Activated naive CD8-positive, alpha-beta T cell treated with anti-CD3 and anti-CD28 coated beads, Interleukin-2, amount 50 U/mL, for 16 hours (primary cell): Measurements from ENCODE around the gene SKIC2.
"Not testable (repeated sequence)": the region's sequence is repeated elsewhere in the genome, so short reads cannot be mapped to it uniquely, and the experiment has no call there.

ENCODE experiments used
- DNase-seq: peaks from one replicate; pipeline ENCODE4 v3.0.0-alpha.2; 2020; ENCODE audit warnings: low read depth, low spot score

Gene SKIC2

GRCh38 chr6:31958741-31959739, at the start of gene SKIC2, which contains the start of gene NELFE:
SKIC2 (plus strand) TSS chr6:31959175; CDS start chr6:31959193, 18 bp downstream.
NELFE (minus strand) TSS chr6:31958971; CDS start chr6:31958446, 525 bp downstream.
- DNase-seq: peak; percentile 97

GRCh38 chr6:31909298-31909697, 49.7 kb upstream of the SKIC2 start:
- not testable (repeated sequence) for DNase-seq

- no peak for DNase-seq
Observed at GRCh38 chr6:31911826-31912585, 47.0 kb upstream of the SKIC2 start.

- no peak for DNase-seq
Observed at GRCh38 chr6:31915351-31915750, 43.6 kb upstream of the SKIC2 start.

GRCh38 chr6:31915756-31916155, 43.2 kb upstream of the SKIC2 start:
- no peak for DNase-seq

GRCh38 chr6:31918069-31918720, 40.8 kb upstream of the SKIC2 start:
- DNase-seq: no peak

- DNase-seq: no peak
Observed at GRCh38 chr6:31919624-31920303, 39.2 kb upstream of the SKIC2 start.

- DNase-seq: no peak
Observed at GRCh38 chr6:31920811-31921210, 38.2 kb upstream of the SKIC2 start.

GRCh38 chr6:31922942-31923341, 36.0 kb upstream of the SKIC2 start:
- DNase-seq: no peak

- no peak for DNase-seq
Observed at GRCh38 chr6:31927242-31927862, 31.6 kb upstream of the SKIC2 start, which contains the start of gene C2. C2 (plus strand) TSS chr6:31927717; CDS start chr6:31927753, 36 bp downstream.

- DNase-seq: no peak
Observed at GRCh38 chr6:31927863-31928671, 30.9 kb upstream of the SKIC2 start.

GRCh38 chr6:31928672-31928939, 30.4 kb upstream of the SKIC2 start:
- no peak for DNase-seq

- DNase-seq: no peak
Observed at GRCh38 chr6:31930962-31931361, 28.0 kb upstream of the SKIC2 start.

- not testable (repeated sequence) for DNase-seq
Observed at GRCh38 chr6:31932137-31932536, 26.8 kb upstream of the SKIC2 start.

- no peak for DNase-seq
Observed at GRCh38 chr6:31933537-31933936, 25.4 kb upstream of the SKIC2 start.

GRCh38 chr6:31935021-31935420, 24.0 kb upstream of the SKIC2 start:
- no peak for DNase-seq

GRCh38 chr6:31935823-31936222, 23.2 kb upstream of the SKIC2 start:
- no peak for DNase-seq

GRCh38 chr6:31940256-31940664, 18.7 kb upstream of the SKIC2 start:
- DNase-seq: no peak

GRCh38 chr6:31943742-31944141, 15.2 kb upstream of the SKIC2 start:
- DNase-seq: no peak

GRCh38 chr6:31945154-31945506, 13.8 kb upstream of the SKIC2 start:
- no peak for DNase-seq
